ENCODE measurements around the gene EML4.
"Not testable (repeated sequence)": the region's sequence is repeated elsewhere in the genome, so short reads cannot be mapped to it uniquely, and the experiment has no call there.

EML4 gene

DNA sequence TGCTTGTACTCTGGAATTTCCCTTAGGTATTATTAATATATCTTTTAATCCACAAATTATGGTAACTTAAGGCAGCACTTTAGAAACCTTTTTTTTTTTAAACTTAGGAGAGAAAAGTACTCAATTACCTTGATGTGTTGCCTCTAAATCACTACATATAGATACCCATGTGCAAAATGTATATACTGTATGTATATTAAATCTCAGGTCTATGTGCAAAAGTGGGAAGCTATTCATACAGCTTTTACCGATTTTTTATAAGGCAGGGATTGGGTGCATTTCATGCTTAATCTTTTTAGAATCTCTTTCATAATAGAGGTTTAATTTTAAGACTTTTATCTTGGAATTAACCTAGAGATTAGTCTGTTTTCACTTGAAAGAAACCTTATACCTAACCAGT lies 3.4 kb downstream of the EML4 start:
- DNase-seq (ENCODE audit: low read depth) = no peak

DNA sequence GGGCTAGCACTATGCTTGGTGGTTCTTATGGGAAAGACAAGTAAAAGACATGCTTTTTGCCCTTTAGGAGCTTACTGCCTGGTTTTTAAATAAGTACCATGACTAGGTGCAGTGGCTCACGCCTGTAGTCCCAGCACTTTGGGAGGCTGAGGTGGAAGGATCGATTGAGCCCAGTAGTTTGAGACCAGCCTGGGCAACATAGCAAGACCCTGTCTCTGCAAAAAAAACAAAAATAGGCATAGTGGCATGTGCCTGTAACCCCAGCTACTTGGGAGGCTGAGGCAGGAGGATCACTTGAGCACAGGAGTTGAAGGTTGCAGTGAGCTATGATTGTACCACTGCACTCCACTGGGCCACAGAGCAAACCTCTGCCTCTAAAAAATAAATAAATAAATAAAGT lies 4.3 kb downstream of the EML4 start:
- DNase-seq (ENCODE audit: low read depth) = not testable (repeated sequence)

DNA sequence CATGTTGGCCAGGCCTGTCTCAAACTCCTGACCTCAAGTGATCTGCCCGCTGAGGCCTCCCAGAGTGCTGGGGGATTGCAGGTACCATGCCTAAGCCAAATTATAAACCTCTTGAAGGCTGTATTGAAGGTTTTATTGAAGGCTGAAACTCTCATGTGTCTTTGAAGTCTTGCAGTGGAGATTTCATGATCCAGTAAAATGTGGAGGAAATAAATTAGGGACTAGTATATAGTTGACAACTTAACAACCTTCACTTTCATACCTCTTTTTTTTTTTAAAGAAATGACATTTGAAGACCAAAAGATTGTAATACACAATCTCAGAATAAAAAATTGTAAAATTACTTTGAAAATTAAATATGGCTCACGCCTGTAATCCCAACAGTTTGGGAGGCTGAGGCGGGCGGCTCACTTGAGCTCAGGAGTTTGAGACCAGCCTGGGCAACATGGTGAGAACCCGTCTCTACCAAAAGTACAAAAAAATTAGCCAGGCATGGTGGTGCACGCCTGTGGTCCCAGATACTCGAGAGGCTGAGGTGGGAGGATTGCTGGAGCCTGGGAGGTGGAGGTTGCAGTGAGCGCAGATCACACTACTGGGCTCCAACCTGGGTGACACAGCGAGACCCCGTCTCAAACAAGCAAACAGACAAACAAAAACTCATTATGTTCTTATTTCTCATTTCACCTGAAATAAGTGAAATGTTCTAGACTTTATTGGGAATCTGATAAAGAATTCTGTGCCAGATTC lies 8.0 kb downstream of the EML4 start:
- no peak for DNase-seq (ENCODE audit: low read depth)

GRCh38 chr2:42178335-42178734 lies 9.2 kb downstream of the EML4 start:
- DNase-seq (ENCODE audit: low read depth) = no peak

- DNase-seq (ENCODE audit: low read depth) = no peak
Measured at GRCh38 chr2:42180300-42180699, 11.1 kb downstream of the EML4 start.

- no peak for DNase-seq (ENCODE audit: low read depth)
Measured at GRCh38 chr2:42182654-42183308, 13.6 kb downstream of the EML4 start.

DNA sequence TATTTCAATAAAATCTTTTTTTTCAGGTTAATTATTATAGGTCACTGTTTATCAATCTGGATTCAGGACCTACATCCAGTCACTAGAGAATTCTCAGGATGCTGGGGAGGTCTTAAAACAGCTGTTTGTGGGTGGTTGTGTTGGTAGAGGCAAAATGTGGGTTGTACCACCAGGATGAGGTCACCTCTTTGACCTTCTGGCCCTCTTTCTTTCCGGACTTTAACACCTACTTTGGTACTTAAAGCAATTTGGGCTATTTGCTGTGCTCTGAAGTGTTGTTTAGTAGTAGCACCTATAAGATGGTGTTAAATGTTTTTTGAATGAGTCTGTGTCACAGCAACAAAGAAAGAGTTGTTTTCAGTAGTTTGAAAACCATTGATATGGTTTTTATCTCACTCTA lies 14.6 kb downstream of the EML4 start:
- DNase-seq (ENCODE audit: low read depth) = no peak

DNA sequence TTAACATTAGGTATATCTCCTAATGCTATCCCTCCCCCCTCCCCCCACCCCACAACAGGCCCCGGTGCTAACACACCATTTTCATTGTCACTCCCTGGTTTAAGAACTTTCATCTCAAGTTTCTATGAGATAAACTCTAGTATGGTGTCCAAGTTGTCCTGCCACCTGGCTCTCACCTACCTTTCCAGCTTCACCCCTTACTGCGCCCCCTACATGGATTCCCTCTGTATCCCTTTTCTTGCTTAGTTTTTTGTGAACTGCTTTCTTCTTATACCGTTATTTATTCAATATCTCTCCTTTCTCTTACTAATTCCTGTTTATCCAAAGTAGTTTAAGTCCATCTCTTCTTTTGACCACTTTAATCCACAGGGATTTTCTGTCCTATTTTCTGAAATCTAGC lies 15.2 kb downstream of the EML4 start:
- DNase-seq (ENCODE audit: low read depth) = no peak

- no peak for DNase-seq (ENCODE audit: low read depth)
Measured at GRCh38 chr2:42185220-42185921, 16.2 kb downstream of the EML4 start.

GRCh38 chr2:42186366-42186765 lies 17.2 kb downstream of the EML4 start:
- DNase-seq (ENCODE audit: low read depth) = no peak

DNA sequence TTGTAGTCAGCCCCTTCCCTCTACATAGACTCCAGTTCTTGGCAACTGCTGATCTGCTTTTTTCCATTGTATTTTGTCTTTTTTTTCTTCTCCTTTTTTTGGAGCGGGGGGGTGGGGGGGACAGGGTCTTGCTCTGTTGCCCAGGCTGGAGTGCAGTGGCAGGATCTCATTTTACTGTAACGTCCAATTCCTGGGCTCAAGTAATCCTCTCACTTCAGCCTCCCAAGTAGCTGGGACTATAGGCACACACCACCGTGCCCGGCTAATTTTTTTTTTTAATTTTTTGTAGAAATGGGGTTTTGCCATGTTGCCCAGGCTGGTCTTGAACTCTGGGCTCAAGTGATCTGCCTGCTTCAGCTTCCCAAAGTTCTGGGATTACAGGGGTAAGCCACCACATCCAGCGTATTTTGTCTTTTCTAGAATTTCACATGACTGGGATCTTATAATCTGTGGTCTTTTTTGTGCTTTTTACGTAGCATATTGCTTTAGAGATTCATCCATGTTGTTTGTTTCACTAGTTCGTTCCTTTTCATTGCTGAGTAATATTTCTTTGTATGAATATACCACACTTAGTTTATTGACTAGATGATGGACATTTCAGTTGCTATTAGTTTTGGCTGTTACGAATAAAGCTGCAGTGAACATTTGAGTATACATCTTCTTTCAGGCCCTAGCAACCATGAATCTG lies 17.9 kb downstream of the EML4 start:
- DNase-seq (ENCODE audit: low read depth) = no peak

DNA sequence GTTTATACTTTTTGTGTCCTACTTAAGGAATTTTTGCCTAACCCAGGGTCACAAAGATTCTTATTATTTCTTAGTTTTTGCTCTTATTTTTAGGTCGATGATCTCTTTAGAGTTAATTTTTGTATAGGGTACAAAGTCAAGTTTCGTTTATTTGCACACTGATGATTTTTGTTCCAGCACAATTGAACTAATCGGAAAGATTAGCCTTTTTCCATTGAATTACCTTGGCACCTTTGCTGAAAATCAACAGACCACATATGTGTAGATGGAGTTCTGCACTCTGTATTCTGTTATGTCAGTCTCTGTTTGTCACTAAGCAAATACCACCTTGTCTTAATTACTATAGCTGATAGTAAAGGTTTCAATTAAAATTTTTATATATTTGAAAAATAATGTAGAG lies 18.7 kb downstream of the EML4 start:
- no peak for DNase-seq (ENCODE audit: low read depth)

DNA sequence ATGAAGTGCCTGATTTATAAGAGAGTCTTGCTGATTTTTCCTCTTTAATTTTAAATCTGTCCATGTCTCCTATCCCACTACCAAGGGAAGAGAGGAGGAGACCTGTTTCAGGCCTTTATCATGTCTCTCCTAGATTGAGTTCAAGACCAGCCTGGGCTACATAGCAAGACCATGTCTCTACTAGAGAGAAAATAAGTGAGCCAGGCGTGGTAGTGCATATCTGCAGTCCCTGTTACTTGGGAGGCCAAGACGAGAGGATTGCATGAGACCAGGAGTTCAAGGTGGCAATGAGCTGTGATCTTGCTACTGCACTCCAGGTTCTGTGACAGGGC lies 20.0 kb downstream of the EML4 start:
- DNase-seq (ENCODE audit: low read depth) = no peak

- DNase-seq (ENCODE audit: low read depth) = no peak
Measured at GRCh38 chr2:42190191-42190590, 21.0 kb downstream of the EML4 start.

- no peak for DNase-seq (ENCODE audit: low read depth)
Measured at GRCh38 chr2:42191285-42192009, 22.3 kb downstream of the EML4 start.

- no peak for DNase-seq (ENCODE audit: low read depth)
Measured at GRCh38 chr2:42192010-42192373, 22.8 kb downstream of the EML4 start.

DNA sequence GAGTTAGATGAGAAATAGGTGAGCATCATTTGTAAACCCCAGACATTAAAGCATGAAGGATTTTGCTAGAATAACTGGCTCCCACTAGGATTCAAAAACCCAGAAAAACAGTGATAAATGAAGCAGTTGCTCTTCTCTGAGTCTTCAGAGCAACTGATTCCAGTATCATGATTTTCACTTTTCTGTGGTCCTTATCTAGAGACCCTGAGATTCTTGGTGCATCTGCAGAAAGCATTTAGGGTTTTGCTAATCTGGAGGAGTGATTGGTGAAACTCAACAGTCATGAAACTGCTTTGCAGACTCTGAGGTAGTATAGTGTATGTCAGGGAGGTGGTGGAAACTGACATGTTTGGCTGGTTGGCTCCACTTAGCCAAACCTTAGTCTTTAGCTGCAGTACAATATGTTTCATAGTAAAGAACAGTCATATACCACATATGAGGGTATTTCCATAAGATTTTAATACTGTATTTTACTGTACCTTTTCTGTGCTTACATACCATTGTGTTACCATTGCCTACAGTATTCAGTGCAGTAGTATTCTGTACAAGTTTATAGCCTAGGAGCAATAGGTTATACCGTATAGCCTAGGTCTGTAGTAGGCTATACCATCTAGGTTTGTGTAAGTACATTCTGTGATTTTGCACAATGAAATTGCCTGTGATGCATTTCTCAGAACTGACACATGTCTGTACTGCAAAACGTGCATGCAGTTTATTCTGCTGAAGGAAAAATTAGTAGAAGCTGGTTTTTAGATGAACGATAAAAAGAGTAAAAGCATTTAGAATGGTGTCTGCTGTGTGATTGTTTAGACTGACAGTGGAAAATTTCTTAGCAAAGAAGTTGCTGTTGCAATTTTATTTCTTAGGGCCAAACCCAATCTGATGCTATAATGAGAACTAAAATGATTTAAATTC lies 23.8 kb downstream of the EML4 start:
- no peak for DNase-seq (ENCODE audit: low read depth)

DNA sequence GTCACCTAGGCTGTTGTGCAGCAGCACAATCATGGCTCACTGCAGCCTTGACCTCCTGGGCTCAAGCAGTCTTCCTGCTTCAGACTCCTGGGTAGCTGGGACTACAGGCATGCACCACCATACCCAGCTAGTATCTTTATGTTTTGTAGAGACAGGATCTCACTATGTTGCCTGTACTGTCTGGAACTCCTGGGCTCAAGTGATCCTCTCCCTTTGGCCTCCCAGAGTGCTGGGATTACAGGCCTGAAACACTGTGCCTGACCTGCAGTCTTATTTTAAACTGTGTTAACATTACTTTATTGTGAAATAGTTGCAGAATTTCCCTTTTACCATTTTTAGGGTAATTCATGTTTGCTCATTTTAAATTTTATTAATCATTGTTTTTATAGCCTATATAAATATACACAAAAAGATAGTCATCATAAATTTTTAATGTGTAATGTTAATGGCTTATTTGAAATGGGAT lies 24.6 kb downstream of the EML4 start:
- DNase-seq (ENCODE audit: low read depth) = no peak

- DNase-seq (ENCODE audit: low read depth) = no peak
Measured at GRCh38 chr2:42194428-42194827, 25.3 kb downstream of the EML4 start.

DNA sequence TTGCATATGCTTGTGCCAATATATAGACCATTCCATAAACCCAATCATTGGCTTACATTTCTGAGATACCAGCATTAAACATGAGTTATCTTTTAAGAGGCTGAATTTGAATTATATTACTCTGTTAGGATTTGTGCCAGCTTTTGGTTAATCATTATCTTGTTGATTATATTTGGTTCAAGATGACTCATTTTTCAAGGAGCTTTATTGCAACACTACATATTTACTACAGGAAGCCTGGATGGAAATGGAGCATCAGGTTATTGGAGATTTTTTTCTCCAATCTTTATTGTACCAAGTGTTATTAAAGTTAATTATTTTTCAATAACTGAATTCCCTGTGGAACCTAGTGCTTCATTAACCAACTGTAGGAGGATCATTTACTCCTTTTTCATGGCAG lies 26.4 kb downstream of the EML4 start:
- DNase-seq (ENCODE audit: low read depth) = no peak

GRCh38 chr2:42196070-42196402 lies 26.9 kb downstream of the EML4 start:
- no peak for DNase-seq (ENCODE audit: low read depth)

All from activated T-cell treated with anti-CD3 and anti-CD28 coated beads for 1 hour (primary cell).